Stimulated activated CD4-positive, alpha-beta T cell treated with anti-CD3 and anti-CD28 coated beads, TNF-alpha, amount 100 ng/mL, for 48 hours (primary cell): Measurements from ENCODE around the gene MYOC.
"Not testable (repeated sequence)": the region's sequence is repeated elsewhere in the genome, so short reads cannot be mapped to it uniquely, and the experiment has no call there.

Experiments
- DNase-seq, 3 donors: peaks; one replicate each; pipeline ENCODE4 v3.0.0-alpha.2; 2020; ENCODE audit warnings: low read depth in 3 of 3

MYOC gene

DNA sequence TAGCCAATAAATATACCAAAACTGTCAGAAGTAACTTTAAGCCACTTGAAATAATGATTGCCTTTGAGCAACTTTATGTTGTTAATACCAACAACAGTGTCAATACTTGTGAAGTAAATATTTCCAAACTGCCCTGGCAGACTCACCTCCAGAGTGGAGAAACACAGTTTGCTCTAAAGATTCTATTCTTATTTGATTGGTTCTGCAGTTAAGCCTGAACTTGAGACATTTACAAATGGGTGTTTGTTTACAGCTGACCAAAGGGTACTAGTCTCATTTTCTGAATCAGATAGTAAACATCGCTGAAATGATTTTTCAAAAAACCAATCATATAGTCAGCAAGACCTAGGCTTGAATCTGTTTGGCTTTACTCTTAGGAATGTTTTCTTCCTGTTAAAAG is 1.3 kb upstream of the MYOC start:
- DNase-seq = no peak

DNA sequence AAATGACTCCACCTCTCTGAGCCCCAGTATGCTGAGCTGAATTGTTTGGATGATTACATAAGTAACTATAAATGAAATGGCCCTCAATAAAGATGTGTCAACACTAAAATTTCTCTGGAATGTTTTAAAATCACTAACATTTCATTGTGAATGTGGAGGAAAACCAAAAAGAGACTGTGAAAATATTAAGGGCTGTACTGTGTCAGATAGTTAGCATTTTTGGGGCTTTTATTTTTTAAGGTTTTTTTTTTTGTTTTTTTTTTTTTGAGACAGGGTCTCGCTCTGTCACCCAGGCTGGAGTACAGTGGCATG is 6.3 kb downstream of the MYOC start:
- no peak for DNase-seq

DNA sequence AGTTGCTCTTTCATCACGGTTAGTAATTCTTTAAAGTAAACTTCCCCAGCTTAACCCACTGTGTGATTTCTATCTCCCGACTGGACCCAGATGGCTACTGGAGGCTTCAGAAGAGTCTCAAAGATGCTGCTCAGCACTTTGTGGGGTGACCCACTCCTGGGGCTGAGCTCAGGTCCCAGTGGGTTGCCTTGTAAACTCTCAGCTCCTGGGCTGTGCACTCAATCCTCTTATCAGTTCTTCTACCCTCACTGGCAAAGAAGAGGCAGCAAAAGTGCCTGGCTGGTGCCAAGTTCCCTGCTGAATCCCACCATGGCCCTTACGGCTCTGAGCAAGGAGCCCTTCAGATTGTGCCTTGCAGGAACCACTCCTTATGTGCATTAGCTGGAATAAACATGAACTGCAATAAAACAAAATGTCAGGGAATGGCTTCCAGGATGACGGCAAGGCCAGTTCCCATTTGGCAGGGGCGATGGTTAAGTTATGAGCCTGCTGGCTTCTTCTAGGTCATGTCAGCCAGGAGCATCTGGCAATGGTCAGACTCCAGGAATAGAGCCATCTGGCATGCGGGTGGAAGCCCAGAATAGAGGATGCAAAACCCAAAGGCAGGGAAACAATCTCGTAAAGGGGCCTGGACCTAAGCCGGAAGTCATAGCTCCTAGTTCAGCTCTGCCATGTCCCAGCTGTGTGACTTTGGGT is 6.8 kb downstream of the MYOC start:
- no peak for DNase-seq

GRCh38 chr1:171644805-171645483 is 7.5 kb downstream of the MYOC start:
- DNase-seq = peak; percentile 48 to 57 (median 52)

GRCh38 chr1:171643156-171643555 is 9.3 kb downstream of the MYOC start:
- no peak for DNase-seq

- no peak for DNase-seq
Measured at GRCh38 chr1:171642197-171642596, 10.3 kb downstream of the MYOC start.

DNA sequence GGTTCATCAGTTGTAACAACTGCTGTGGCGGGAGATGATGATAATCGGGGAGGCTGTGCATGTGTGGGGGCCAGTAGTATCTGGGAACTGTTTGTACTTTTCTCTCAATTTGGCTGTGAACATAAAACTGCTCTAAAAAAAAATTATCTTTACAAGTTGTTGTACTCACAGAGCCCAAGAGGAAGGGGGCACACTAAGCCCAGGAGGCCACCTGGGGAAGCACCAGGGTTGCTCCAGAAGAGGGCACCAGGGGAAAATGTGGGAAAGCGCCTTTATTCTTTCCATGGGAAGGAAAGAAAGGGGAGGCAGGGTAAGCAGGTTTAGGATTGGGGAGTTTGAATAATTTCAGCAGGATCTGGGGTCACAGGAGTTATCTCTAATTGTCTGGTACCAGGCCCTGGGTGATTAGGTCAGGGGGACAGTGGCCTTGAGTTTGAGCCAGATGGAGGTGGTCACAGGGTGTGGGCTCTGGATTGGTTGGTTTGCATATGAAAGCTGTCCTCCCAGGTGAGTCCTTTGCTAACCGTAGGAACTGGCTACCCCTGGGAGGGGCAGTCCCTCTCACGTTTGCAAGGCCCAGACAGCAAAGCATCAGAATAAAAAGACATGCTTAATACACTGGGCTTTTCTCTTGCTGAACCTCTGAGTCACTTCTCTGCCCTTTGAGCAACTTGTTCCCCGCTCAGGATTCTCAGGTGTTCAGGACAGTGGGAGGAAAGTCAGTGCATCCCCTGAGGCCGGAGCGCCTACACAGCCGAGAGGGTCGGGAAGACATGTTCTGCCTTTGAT is 11.2 kb downstream of the MYOC start:
- no peak for DNase-seq

GRCh38 chr1:171640225-171640624 is 12.3 kb downstream of the MYOC start:
- DNase-seq = no peak

GRCh38 chr1:171637928-171638576 is 14.4 kb downstream of the MYOC start:
- no peak for DNase-seq

DNA sequence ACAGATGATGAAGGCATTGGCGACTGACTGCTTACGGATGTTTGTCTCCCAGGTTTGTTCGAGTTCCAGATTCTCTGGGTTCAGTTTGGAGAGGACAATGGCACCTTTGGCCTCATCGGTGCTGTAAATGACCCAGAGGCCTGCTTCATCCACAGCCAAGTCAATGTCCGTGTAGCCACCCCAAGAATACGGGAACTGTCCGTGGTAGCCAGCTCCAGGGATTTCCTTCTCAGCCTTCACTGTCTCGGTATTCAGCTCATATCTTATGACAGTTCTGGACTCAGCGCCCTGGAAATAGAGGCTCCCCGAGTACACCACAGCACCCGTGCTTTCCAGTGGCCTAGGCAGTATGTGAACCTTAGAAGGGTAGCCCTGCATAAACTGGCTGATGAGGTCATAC is 16.3 kb downstream of the MYOC start:
- no peak for DNase-seq

GRCh38 chr1:171635661-171636060 is 16.8 kb downstream of the MYOC start:
- DNase-seq = no peak

DNA sequence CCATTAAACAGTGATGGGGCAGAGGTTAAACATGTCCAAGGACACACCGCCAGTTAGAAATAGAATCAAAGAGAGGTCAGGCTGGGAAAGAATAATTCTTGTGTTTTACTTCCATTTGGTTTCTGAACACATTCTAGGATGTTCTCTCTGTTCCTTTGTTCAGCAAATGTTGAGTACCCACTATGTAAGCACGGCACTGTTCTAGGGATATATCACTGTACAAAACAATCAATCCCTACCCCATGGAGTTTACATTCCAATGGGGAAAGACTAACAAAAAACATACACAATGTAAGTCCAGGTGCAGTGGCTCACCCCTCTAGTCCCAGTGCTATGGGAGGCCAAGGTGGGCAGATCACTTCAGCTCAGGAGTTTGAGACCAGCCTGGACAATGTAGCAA is 24.3 kb downstream of the MYOC start:
- no peak for DNase-seq

GRCh38 chr1:171627020-171627419 is 25.5 kb downstream of the MYOC start:
- no peak for DNase-seq

GRCh38 chr1:171625225-171625624 is 27.3 kb downstream of the MYOC start:
- DNase-seq = no peak

DNA sequence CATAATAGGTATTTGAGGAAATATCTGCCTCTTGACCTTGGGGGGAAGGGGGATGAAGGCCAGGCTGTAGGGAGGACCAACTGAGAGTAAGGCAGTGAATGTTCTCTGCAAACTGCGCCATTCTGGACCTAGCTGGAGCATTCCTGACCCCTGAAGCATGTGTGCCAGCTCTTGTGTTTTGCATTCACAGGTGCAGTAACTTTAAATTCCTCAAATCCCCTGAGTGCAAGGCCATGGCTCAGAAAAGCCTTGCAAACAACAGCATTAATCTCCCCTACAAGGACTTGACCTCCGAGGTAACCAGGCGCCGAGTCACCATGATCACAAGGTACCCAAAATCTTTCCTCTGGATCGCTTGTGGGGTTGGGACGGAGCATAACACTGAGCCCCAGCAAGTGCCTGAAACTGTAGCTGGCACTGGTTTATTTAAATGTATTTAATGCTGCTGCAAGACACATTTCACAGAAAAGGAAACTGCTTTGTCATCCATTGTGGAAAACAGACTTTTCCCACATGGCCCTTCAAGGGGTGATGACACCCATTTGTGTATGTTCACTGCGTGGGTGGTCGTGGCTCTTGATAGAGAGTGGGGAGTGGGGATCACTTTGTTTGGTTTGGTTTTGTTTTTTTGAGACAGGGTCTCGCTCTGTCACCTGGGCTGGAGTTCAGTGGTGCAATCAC is 28.7 kb downstream of the MYOC start:
- DNase-seq = no peak

- no peak for DNase-seq
Measured at GRCh38 chr1:171622152-171622462, 30.4 kb downstream of the MYOC start, which contains the start of gene MYOCOS. TSS of gene MYOCOS (plus strand) at chr1:171622243. CDS start at chr1:171623884, 1,641 bp downstream.

GRCh38 chr1:171616586-171616985 is 35.9 kb downstream of the MYOC start:
- no peak for DNase-seq

DNA sequence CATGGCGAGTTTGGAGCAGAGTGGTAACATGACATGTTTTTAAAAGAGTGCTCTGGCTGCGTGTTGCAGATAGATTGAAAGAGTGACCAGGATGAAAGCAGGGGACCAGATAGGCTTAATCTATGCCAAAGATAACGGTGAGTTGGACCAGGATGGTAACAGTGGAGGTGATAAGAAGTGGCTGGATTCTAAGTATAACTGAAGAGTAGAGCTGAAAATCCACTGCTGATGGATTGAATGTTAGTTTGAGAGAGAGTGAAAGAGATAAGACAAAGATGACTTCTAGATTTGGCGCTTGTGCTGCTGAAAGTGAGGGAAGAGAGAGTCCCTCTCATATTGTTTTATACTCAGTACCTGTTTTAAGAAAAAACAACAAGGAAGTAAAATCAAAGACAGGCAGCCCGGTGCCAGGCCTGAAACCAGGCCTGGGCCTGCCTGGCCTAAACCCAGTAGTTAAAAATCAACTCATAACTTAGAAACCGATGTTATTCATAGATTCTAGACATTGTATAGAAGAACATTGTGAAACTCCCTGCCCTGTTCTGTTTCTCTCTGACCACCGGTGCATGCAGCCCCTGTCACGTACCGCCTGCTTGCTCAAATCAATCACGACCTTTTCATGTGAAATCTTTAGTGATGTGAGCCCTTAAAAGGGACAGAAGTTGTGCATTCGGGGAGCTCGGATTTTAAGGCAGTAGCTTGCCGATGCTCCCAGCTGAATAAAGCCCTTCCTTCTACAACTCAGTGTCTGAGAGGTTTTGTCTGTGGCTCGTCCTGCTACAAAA is 37.2 kb downstream of the MYOC start:
- DNase-seq = not testable (repeated sequence)

DNA sequence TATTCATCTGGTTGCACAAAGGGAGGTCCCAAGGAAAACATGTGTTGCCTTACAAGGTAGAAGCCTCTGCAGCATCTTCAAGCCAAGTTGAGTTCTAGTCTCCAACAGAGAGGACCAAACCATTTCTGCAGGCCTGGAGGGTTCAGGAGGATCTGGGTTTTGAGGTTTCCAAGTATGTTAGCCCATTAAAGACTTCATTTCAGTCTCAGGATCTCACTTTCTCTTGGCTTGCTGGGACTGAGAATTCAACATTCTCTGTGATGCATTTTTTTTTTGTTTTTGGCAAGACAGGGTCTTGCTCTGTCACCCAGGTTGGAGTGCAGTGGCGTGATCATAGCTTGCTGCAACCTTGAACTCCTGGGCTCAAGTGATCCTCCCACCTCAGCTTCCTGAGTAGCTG is 39.2 kb downstream of the MYOC start:
- no peak for DNase-seq

- DNase-seq = no peak
Measured at GRCh38 chr1:171611306-171611705, 41.2 kb downstream of the MYOC start.

DNA sequence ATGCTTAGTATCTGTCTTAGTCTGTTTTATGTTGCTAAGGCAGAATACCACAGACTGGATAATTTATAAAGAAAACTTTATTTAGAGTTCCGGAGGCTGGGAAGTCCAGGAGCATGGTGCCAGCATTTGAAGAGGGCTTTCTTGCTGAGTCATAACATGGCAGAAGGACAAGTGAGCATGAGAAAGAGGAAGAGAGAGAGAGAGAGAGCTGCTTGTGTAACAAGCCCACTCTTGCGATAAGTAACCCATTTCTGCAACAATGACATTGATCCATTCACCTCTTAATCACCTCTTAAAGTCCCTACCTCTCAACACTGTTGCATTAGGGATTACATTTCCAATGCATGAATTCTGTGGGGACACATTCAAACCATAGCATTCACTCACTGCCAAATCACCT is 42.1 kb downstream of the MYOC start:
- no peak for DNase-seq
